Measurements from ENCODE around the gene WWP2.
"Not testable (repeated sequence)": the region's sequence is repeated elsewhere in the genome, so short reads cannot be mapped to it uniquely, and the experiment has no call there.

The WWP2 gene

DNA sequence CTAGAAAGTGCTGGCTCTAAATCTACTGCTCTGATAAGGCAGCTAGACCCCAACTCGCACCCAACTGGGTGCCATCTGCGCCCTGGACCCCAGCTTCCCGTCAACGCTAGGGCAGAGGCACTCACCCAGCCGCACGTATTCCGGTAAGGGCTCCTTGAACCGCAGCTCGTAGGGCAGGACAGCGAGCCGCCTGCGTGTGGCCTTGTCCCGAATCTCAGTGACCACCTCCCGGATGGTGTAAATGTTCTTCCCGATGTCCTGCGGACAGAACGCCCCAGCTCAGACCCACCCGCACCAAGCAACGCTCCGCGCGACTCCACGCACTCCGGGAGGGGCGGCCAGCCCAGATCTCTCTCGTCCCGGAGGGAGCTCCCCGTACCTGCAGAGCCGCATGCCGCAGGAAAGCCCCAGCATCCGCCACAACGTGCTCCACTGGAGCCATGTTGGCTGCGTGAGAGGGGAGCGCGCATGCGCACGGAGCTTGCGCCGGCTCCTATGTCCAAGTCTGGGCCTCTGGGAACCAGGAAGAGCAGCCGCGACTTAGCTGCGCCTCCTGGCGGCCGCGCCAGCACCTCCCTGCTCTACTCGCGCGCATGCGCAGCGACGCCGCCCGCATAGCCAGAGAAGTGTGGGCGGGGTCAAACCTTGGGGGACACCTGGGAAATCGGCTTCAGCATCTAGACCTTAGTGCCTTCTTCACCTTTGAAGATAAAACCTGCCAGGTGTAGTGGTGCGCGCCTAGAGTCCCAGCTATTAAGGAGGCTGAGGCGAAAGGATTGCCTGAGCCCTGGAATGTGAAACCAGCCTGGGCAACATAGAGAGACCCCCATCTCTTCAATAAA is 7.4 kb upstream of the WWP2 start, which contains the start of gene NOB1:
TSS of gene NOB1 (minus strand) at position 458 of the 842 bp plus-strand sequence. CDS start at position 442, 16 bp downstream.
- peak within 1 kb of the TSS; percentile 75 for H2AFZ ChIP-seq (ENCODE audit: low read length)
- H3F3A ChIP-seq (ENCODE audit: insufficient read depth, low read length) = peaks cover 4% of the 10 kb centered on the region; the same call in 1 of the 2 replicates
- H3K4me1 ChIP-seq (ENCODE audit: low read length) = peaks cover 6% of the 10 kb centered on the region; the same call in 1 of the 2 replicates
- H3K36me3 ChIP-seq (replicated peaks; ENCODE audit: insufficient read depth, low read length) = no peaks in the 10 kb centered on the region; the same call in 1 of the 2 replicates
- H4K20me1 ChIP-seq (ENCODE audit: insufficient read depth, low read length) = no peaks in the 10 kb centered on the region
- H3K27ac ChIP-seq (ENCODE audit: low read length) = peak within 1 kb of the TSS; percentile 33
- H3K9me2 ChIP-seq (replicated peaks; ENCODE audit: insufficient read depth, low read length) = no peaks in the 10 kb centered on the region
- peak within 1 kb of the TSS; percentile 85 for H3K4me2 ChIP-seq (ENCODE audit: low read depth, low read length)
- peak; percentile 99 for DNase-seq
- H3K9ac ChIP-seq (ENCODE audit: low read length) = peak within 1 kb of the TSS; percentile 86
- TF ChIP-seq, protein P1, sequence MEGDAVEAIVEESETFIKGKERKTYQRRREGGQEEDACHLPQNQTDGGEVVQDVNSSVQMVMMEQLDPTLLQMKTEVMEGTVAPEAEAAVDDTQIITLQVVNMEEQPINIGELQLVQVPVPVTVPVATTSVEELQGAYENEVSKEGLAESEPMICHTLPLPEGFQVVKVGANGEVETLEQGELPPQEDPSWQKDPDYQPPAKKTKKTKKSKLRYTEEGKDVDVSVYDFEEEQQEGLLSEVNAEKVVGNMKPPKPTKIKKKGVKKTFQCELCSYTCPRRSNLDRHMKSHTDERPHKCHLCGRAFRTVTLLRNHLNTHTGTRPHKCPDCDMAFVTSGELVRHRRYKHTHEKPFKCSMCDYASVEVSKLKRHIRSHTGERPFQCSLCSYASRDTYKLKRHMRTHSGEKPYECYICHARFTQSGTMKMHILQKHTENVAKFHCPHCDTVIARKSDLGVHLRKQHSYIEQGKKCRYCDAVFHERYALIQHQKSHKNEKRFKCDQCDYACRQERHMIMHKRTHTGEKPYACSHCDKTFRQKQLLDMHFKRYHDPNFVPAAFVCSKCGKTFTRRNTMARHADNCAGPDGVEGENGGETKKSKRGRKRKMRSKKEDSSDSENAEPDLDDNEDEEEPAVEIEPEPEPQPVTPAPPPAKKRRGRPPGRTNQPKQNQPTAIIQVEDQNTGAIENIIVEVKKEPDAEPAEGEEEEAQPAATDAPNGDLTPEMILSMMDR (IDR thresholded peaks at IDR 0.05; ENCODE audit: low read length) = peak; percentile 96
- no peak for TF ChIP-seq EZH2phosphoT487 (IDR thresholded peaks at IDR 0.05; ENCODE audit: low read length)
- H3K9me3 ChIP-seq (replicated peaks; ENCODE audit: insufficient read depth, low read length) = no peaks in the 10 kb centered on the region
- H3K27me3 ChIP-seq (replicated peaks; ENCODE audit: insufficient read depth, low read length) = no peaks in the 10 kb centered on the region
- peak within 1 kb of the TSS; percentile 83 for H3K4me3 ChIP-seq (ENCODE audit: low read length)
- H3K79me2 ChIP-seq (ENCODE audit: low read length) = peaks cover 48% of the 10 kb centered on the region

DNA sequence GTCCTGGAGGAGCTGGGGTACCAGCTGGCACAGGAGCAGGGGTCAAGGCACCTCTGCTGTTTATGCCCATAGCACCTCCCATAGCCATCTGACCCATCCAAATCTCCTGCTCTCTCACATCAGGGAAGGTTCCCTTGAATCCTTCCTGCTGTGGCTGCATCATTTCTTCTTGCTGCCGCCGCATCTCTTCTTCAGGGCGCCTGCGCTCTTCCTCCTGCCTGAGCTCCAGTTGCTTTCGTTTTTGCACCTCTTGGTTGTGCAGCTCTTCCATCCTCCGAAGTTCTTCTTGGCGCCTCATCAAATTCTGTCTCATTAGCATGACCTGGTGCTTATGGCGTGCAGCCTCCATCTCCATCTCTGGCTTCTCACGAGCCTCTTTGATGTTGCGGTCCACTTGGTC is 5.4 kb upstream of the WWP2 start:
- H3K4me1 ChIP-seq (ENCODE audit: low read length) = peaks cover 9% of the 10 kb centered on the region; the same call in 1 of the 2 replicates
- H3K79me2 ChIP-seq (ENCODE audit: low read length) = peaks cover 30% of the 10 kb centered on the region
- no peak overlapping the region for H3K27ac ChIP-seq (ENCODE audit: low read length)
- H3K27me3 ChIP-seq (replicated peaks; ENCODE audit: insufficient read depth, low read length) = no peaks in the 10 kb centered on the region
- no peaks in the 10 kb centered on the region for H3K9me3 ChIP-seq (replicated peaks; ENCODE audit: insufficient read depth, low read length)
- H3K36me3 ChIP-seq (replicated peaks; ENCODE audit: insufficient read depth, low read length) = no peaks in the 10 kb centered on the region
- H3K4me2 ChIP-seq (ENCODE audit: low read depth, low read length) = no peak overlapping the region
- H4K20me1 ChIP-seq (ENCODE audit: insufficient read depth, low read length) = no peaks in the 10 kb centered on the region
- H3K9ac ChIP-seq (ENCODE audit: low read length) = no peak overlapping the region
- H3K4me3 ChIP-seq (ENCODE audit: low read length) = no peak overlapping the region
- H2AFZ ChIP-seq (ENCODE audit: low read length) = no peak overlapping the region
- DNase-seq = no peak
- H3K9me2 ChIP-seq (replicated peaks; ENCODE audit: insufficient read depth, low read length) = no peaks in the 10 kb centered on the region
- peaks cover 7% of the 10 kb centered on the region; the same call in 1 of the 2 replicates for H3F3A ChIP-seq (ENCODE audit: insufficient read depth, low read length)
- TF ChIP-seq EZH2phosphoT487 (IDR thresholded peaks at IDR 0.05; ENCODE audit: low read length) (no peak), EZH2 (optimal IDR thresholded peaks at IDR 0.05; ENCODE audit: low read depth, low read length) (no peak)
- TF ChIP-seq, protein P1 (IDR thresholded peaks at IDR 0.05; ENCODE audit: low read length) = no peak

DNA sequence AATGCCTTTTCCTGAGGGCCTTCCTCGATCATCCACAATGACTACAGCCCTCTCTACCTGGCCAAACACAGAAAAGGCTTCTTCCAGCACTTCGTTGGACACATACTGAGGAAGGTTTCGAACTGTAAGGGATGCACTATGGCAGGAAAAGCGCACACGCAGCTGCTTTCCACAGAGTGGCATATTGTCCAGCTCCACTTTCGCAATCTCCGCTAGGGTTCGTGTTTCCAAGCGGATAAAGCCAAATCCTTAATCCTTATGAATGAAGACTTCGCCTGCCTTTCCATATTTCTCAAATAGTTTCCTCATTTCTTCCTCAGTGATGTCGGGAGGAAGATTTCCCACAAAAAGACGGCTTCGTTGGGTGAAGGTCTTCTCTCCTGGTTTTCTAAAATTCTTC is 4.8 kb upstream of the WWP2 start:
- H3K79me2 ChIP-seq (ENCODE audit: low read length) = peaks cover 24% of the 10 kb centered on the region
- not testable (repeated sequence) for H3K4me2 ChIP-seq (ENCODE audit: low read depth, low read length); H3K27ac ChIP-seq (ENCODE audit: low read length); H3K4me3 ChIP-seq (ENCODE audit: low read length); H3K27me3 ChIP-seq (replicated peaks; ENCODE audit: insufficient read depth, low read length); H2AFZ ChIP-seq (ENCODE audit: low read length); H3K9me3 ChIP-seq (replicated peaks; ENCODE audit: insufficient read depth, low read length); H3K36me3 ChIP-seq (replicated peaks; ENCODE audit: insufficient read depth, low read length); DNase-seq; H3K9ac ChIP-seq (ENCODE audit: low read length); H4K20me1 ChIP-seq (ENCODE audit: insufficient read depth, low read length); H3K9me2 ChIP-seq (replicated peaks; ENCODE audit: insufficient read depth, low read length); H3F3A ChIP-seq (ENCODE audit: insufficient read depth, low read length)
- peaks cover 11% of the 10 kb centered on the region; the same call in 1 of the 2 replicates for H3K4me1 ChIP-seq (ENCODE audit: low read length)

Measured in MM.1S (cell line).